Activated B cell treated with CpG ODN at 0.5 μM for 24 hours (primary cell): ENCODE data around the gene CLDN1. TPM values are rescaled to one million over a fixed set of nuclear protein-coding genes. Genes with fewer than 3 reads are reported as not detected.

Experiments used
- ATAC-seq: fragments of 200-7000 bp; cut with Tn5 transposase; one replicate; pipeline ENCODE4 v1.10.0; 2021; ENCODE audit warnings: low read depth, mild to moderate bottlenecking, moderate library complexity
- CTCF ChIA-PET: fragments of 350-600 bp; sonication (Branson Sonifier 250); formaldehyde crosslinking; loops from one replicate; lab custom pipeline; 2021; ENCODE audit warnings: antibody characterized with exemption; lab: Charles Lee
- POLR2A ChIA-PET: fragments of 350-600 bp; sonication (Branson Sonifier 250); formaldehyde crosslinking; loops from one replicate; lab custom pipeline; 2021; ENCODE audit warnings: antibody characterized with exemption; lab: Charles Lee
- DNase-seq: peaks from one replicate; pipeline ENCODE4 v3.0.0; 2022
- H3K27ac Mint-ChIP-seq: one replicate; pipeline ENCODE4 v1.8.0; 2020; ENCODE audit warnings: mixed read lengths
- H3K27me3 Mint-ChIP-seq: one replicate; pipeline ENCODE4 v1.8.0; 2021; ENCODE audit warnings: mixed read lengths
- H3K36me3 Mint-ChIP-seq: one replicate; pipeline ENCODE4 v1.8.0; 2021; ENCODE audit warnings: low read depth, mixed read lengths
- H3K4me1 Mint-ChIP-seq: one replicate; pipeline ENCODE4 v1.8.0; 2021; ENCODE audit warnings: mixed read lengths
- H3K4me3 Mint-ChIP-seq: one replicate; pipeline ENCODE4 v1.8.0; 2020; ENCODE audit warnings: mild to moderate bottlenecking, mixed read lengths
- H3K9me3 Mint-ChIP-seq: one replicate; pipeline ENCODE4 v1.8.0; 2020; ENCODE audit warnings: mixed read lengths
- CTCF ChIP-seq: fragments of 200-600 bp; IDR thresholded peaks from one replicate; pipeline ENCODE4 v1.8.0; 2022; ENCODE audit warnings: antibody characterized with exemption, mild to moderate bottlenecking
- intact Hi-C: fragments of 100-400 bp; cut with micrococcal nuclease; formaldehyde crosslinking; loops from one replicate; pipeline ENCODE4 v1.15.1; 2024
- total RNA-seq: library from RNA; stranded (reverse); gene quantifications from 2 replicates; pipeline ENCODE4 v1.2.3, GENCODE V29; 2022

The CLDN1 gene
- total RNA-seq, 1 donor from 2014 or later = not detected

- Mint-ChIP-seq H3K4me1 (no peaks in the 10 kb centered on the region), H3K4me3 (no peak overlapping the region), H3K9me3 (no peaks in the 10 kb centered on the region), H3K27me3 (no peaks in the 10 kb centered on the region), H3K27ac (no peak overlapping the region), H3K36me3 (no peaks in the 10 kb centered on the region)
- POLR2A ChIA-PET = no interaction called here
- DNase-seq (no peak), ATAC-seq (no peak)
- TF ChIP-seq CTCF = no peak
- CTCF ChIA-PET = no interaction called here
- intact Hi-C loops = no loop called here
These were observed 20.7 kb downstream of the CLDN1 start for GRCh38 chr3:190301591-190301990.

- Mint-ChIP-seq H3K36me3 (no peaks in the 10 kb centered on the region), H3K9me3 (no peaks in the 10 kb centered on the region), H3K4me1 (no peaks in the 10 kb centered on the region), H3K27ac (no peak overlapping the region), H3K4me3 (no peak overlapping the region), H3K27me3 (no peaks in the 10 kb centered on the region)
- ATAC-seq = no peak
- TF ChIP-seq CTCF = no peak
- ChIA-PET POLR2A (no interaction called here), CTCF (no interaction called here)
- no peak for DNase-seq
- intact Hi-C loops = no loop called here
These were observed 22.3 kb downstream of the CLDN1 start for GRCh38 chr3:190299969-190300368.

- no peaks in the 10 kb centered on the region for H3K4me1 Mint-ChIP-seq
- no peak for TF ChIP-seq CTCF
These were observed 28.2 kb downstream of the CLDN1 start for GRCh38 chr3:190294030-190294429.

GRCh38 chr3:190293621-190294020, 28.6 kb downstream of the CLDN1 start:
- Mint-ChIP-seq H3K27me3 (no peaks in the 10 kb centered on the region), H3K27ac (no peak overlapping the region), H3K4me3 (no peak overlapping the region), H3K9me3 (peaks cover 14% of the 10 kb centered on the region), H3K4me1 (no peaks in the 10 kb centered on the region), H3K36me3 (no peaks in the 10 kb centered on the region)
- intact Hi-C loops = no loop called here
- ChIA-PET POLR2A (no interaction called here), CTCF (no interaction called here)
- TF ChIP-seq CTCF = no peak
- ATAC-seq (no peak), DNase-seq (no peak)

More at GRCh38 chr3:190294030-190294429, 28.2 kb downstream of the CLDN1 start:
- ChIA-PET POLR2A (no interaction called here), CTCF (no interaction called here)
- H3K4me3 Mint-ChIP-seq = no peak overlapping the region
- ATAC-seq = no peak
- H3K9me3 Mint-ChIP-seq = peaks cover 14% of the 10 kb centered on the region
- DNase-seq = no peak
- intact Hi-C loops = no loop called here
- no peaks in the 10 kb centered on the region for H3K36me3 Mint-ChIP-seq
- H3K27me3 Mint-ChIP-seq = no peaks in the 10 kb centered on the region
- H3K27ac Mint-ChIP-seq = no peak overlapping the region

GRCh38 chr3:190291994-190292584, 30.2 kb downstream of the CLDN1 start:
- POLR2A ChIA-PET = no interaction called here
- intact Hi-C loops = no loop called here
- Mint-ChIP-seq H3K9me3 (peaks cover 17% of the 10 kb centered on the region), H3K27me3 (no peaks in the 10 kb centered on the region), H3K36me3 (no peaks in the 10 kb centered on the region), H3K4me1 (no peaks in the 10 kb centered on the region), H3K4me3 (no peak overlapping the region), H3K27ac (no peak overlapping the region)
- DNase-seq (no peak), ATAC-seq (no peak)
- CTCF ChIA-PET = no interaction called here
- no peak for TF ChIP-seq CTCF
